Calu3 (cell line): ENCODE results near the gene PRKN. TPM values are rescaled to one million over a fixed set of nuclear protein-coding genes. Genes with fewer than 3 reads are reported as not detected.

Source experiments
- BruUV-seq: library from RNA; stranded (reverse); fragments of 400-500 nt; replicated peaks from 2 replicates; lab custom pipeline; 2021; lab: Mats Ljungman, UMichigan
- CTCF ChIA-PET: fragments of 300-600 bp; sonication (Branson Sonifier 250); formaldehyde crosslinking; loops from one replicate; lab custom pipeline; 2022; ENCODE audit warnings: antibody characterized with exemption; lab: Charles Lee
- DNase-seq: peaks from one replicate; pipeline ENCODE4 v3.0.0; 2022
- H3K27ac Mint-ChIP-seq: one replicate; pipeline ENCODE4 v1.8.0; 2022; ENCODE audit warnings: mixed read lengths; ENCODE audit not compliant: unreplicated experiment
- H3K27me3 Mint-ChIP-seq: one replicate; pipeline ENCODE4 v1.8.0; 2022; ENCODE audit warnings: mixed read lengths; ENCODE audit not compliant: unreplicated experiment
- H3K36me3 Mint-ChIP-seq: one replicate; pipeline ENCODE4 v1.8.0; 2022; ENCODE audit warnings: mild to moderate bottlenecking, moderate library complexity, mixed read lengths; ENCODE audit not compliant: insufficient read depth, unreplicated experiment
- H3K4me1 Mint-ChIP-seq: one replicate; pipeline ENCODE4 v1.8.0; 2022; ENCODE audit warnings: mild to moderate bottlenecking, low read depth, mixed read lengths; ENCODE audit not compliant: unreplicated experiment
- H3K4me3 Mint-ChIP-seq: one replicate; pipeline ENCODE4 v1.8.0; 2022; ENCODE audit warnings: mild to moderate bottlenecking, low read depth, moderate library complexity, mixed read lengths; ENCODE audit not compliant: unreplicated experiment
- H3K9me3 Mint-ChIP-seq: one replicate; pipeline ENCODE4 v1.8.0; 2022; ENCODE audit warnings: low read depth, mixed read lengths; ENCODE audit not compliant: unreplicated experiment
- intact Hi-C: fragments of 100-400 bp; cut with micrococcal nuclease; formaldehyde crosslinking; loops from one replicate; pipeline ENCODE4 v1.10.0; 2022; ENCODE audit not compliant: unreplicated experiment
- total RNA-seq: library from RNA; stranded (reverse); gene quantifications from 2 replicates; pipeline ENCODE4 v1.2.3, GENCODE V29; 2022
- TF ChIP-seq, protein P1 (sequence below): fragments of 200-600 bp; IDR thresholded peaks from one replicate; pipeline ENCODE4 v1.8.0; 2022; ENCODE audit warnings: antibody characterized with exemption; ENCODE audit not compliant: unreplicated experiment

Gene PRKN
- total RNA-seq, 1 experiment from 2014 or later = 3.8 TPM

DNA sequence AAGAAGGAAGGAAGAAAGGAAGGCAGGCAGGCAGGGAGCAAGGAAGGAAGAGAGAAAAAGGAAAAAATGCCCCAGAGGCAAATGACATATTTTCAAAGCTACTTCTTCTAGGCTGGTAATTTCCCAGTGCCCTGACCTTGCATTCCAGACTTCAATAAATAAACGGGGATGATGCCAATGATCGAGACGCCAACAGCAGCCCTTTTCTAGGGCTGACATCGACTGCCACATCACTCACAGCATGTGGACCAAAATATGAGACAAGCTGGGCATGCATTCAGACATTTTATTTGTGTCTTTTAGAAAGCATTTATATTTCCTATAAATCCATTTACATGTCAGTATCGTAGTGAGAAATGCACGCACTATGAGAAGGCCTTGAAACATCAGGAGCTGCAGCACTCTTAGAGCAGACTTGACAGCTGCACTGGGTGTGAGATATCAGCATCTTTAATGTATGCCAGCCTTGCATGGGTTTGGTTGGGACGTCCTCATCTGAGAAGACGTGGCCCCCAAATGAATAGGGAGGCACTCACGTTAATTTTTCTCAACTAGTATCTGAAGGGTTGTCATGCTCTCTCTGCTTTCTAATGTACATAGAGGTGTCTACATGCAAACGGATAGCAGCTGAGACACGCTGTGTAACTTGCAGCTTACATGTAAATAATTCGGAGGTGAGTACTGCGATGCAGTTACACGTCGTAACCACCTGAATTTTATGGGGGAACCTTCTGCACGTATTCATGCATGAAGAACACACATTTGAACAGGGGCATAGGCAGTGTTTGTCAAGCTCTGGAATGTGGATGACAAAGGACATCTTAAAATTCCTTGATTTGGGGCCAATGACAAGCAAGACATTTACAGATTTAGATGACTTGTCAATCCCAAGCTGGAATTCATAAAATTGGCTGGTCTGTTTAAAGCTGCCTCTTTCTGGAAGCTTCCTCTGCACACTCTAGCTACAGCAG lies 1304.6 kb downstream of the PRKN start:
- no peaks in the 10 kb centered on the region for H3K36me3 Mint-ChIP-seq
- H3K27me3 Mint-ChIP-seq = no peaks in the 10 kb centered on the region
- no peak overlapping the region for H3K27ac Mint-ChIP-seq
- no TSS peak for BruUV-seq
- intact Hi-C loops = no loop called here
- no peak overlapping the region for H3K4me3 Mint-ChIP-seq
- no peaks in the 10 kb centered on the region for H3K4me1 Mint-ChIP-seq
- TF ChIP-seq, protein P1, sequence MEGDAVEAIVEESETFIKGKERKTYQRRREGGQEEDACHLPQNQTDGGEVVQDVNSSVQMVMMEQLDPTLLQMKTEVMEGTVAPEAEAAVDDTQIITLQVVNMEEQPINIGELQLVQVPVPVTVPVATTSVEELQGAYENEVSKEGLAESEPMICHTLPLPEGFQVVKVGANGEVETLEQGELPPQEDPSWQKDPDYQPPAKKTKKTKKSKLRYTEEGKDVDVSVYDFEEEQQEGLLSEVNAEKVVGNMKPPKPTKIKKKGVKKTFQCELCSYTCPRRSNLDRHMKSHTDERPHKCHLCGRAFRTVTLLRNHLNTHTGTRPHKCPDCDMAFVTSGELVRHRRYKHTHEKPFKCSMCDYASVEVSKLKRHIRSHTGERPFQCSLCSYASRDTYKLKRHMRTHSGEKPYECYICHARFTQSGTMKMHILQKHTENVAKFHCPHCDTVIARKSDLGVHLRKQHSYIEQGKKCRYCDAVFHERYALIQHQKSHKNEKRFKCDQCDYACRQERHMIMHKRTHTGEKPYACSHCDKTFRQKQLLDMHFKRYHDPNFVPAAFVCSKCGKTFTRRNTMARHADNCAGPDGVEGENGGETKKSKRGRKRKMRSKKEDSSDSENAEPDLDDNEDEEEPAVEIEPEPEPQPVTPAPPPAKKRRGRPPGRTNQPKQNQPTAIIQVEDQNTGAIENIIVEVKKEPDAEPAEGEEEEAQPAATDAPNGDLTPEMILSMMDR = no peak
- H3K9me3 Mint-ChIP-seq = peaks cover 2% of the 10 kb centered on the region
- CTCF ChIA-PET = interaction anchor here (0.5 to 0.7 kb wide), 2 partner anchors 267 to 1440 kb away, joined by 3 to 7 read pairs; no protein-coding TSS in a partner anchor
- DNase-seq = no peak

DNA sequence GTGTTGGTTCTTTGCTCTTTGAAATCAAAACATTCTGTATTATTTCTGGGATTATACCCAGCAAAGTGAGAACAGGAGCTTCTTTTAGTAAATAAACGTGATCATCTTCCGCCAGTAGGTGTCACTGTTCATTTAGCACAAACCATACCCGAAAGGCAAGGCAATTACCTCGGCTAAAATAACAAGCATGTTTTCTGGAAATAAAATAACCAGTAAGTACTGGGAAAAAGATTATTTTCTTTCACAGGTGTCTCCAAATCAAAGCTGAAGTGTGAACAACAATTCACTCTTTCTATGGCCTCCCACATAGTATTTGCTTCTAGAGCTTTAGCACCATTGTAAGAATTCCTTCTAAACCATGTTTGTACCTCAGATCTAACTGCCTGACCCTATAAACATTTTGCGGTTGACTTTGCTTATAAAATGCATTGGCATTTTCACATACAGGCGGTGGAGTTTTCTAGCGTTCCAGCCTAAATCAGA lies 1309.1 kb downstream of the PRKN start:
- no peaks in the 10 kb centered on the region for H3K27me3 Mint-ChIP-seq
- TF ChIP-seq, protein P1 = peak; percentile 41
- H3K9me3 Mint-ChIP-seq = no peaks in the 10 kb centered on the region
- intact Hi-C loops = loop anchor here (1.0 to 2.0 kb wide), 3 partner anchors 24 to 277 kb away; no protein-coding TSS in a partner anchor
- peak; percentile 63 for DNase-seq
- H3K4me1 Mint-ChIP-seq = no peaks in the 10 kb centered on the region
- no peak overlapping the region for H3K4me3 Mint-ChIP-seq
- no TSS peak for BruUV-seq
- H3K27ac Mint-ChIP-seq = no peak overlapping the region
- H3K36me3 Mint-ChIP-seq = no peaks in the 10 kb centered on the region
- CTCF ChIA-PET = interaction anchor here (0.5 to 2.6 kb wide), 14 partner anchors 11 to 277 kb away, joined by 3 to 44 read pairs (median 4); no protein-coding TSS in a partner anchor

DNA sequence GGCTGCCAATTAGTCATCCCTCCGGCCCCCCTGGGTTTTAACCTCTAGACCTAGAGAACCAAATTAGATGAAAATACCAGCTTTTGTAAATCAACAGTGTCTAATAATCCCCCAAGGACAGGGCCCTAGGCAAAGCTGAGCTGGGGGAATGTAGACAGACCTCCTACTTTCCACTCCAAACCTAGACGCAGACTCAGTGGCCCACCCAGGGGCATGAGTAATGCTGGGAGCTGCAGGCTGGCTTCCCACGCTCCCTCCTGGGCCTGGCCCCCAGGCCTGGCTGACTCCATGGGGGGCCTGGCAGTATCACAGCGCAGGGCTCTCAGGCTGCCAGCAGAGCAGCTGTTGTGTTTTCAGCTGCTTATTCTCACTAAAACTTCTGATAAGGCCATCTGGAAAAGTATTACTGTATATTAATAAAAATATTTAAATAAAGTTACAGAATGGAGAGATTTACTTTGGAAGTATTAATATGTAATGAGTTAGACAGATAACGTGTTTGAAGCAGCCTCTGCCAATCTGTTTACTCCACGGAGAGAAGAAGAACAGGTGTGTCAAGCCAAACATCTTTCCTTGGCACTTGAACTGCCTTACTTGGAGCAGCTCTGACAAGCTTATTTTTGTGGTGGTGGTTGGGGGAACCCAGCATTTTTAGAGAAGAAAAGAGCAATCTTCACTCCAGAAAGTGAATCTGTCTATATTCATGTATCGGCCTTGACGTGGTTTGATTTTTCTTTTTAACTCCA lies 1309.7 kb downstream of the PRKN start:
- Mint-ChIP-seq H3K9me3 (no peaks in the 10 kb centered on the region), H3K27ac (no peak overlapping the region), H3K4me1 (no peaks in the 10 kb centered on the region), H3K27me3 (no peaks in the 10 kb centered on the region), H3K36me3 (no peaks in the 10 kb centered on the region), H3K4me3 (no peak overlapping the region)
- CTCF ChIA-PET = interaction anchor here (0.5 to 2.6 kb wide), 14 partner anchors 10 to 277 kb away, joined by 3 to 44 read pairs (median 4); no protein-coding TSS in a partner anchor
- TF ChIP-seq, protein P1 = peak; percentile 6
- BruUV-seq = no TSS peak
- intact Hi-C loops = loop anchor here (1.0 to 2.0 kb wide), 3 partner anchors 23 to 277 kb away; no protein-coding TSS in a partner anchor
- DNase-seq = no peak

DNA sequence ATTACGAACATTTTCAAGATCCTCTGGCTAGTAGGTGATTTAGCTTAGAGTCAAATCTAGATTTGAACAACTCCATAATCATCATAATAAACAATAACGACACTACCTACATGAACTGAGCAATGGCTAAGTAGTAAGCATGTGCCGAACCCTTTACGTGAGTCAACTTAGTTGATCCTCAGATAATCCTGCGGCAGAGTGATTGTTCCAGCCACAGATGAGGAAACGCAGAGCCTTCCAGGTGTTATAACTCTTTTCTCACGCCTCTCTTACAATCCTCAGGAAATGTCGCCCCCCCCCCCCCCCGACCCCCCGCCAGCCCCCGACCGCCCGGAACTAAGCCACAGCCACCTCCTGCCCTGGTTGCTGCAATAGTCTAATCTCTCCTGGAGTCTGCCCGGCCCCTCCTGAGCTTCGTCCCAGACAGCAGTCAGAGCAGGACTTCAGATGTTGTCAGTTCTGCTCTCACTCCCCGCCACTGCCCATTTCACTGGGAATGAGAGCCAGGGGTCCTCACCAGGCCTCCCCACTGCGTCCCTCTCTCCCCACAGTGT lies 1312.2 kb downstream of the PRKN start:
- intact Hi-C loops = no loop called here
- no TSS peak for BruUV-seq
- Mint-ChIP-seq H3K27me3 (no peaks in the 10 kb centered on the region), H3K9me3 (no peaks in the 10 kb centered on the region), H3K36me3 (no peaks in the 10 kb centered on the region), H3K4me1 (peaks cover under 1% of the 10 kb centered on the region), H3K27ac (no peak overlapping the region), H3K4me3 (no peak overlapping the region)
- CTCF ChIA-PET = interaction anchor here (0.6 kb wide), 1 partner anchor 105 kb away, joined by 4 read pairs; no protein-coding TSS in a partner anchor
- TF ChIP-seq, protein P1 = no peak
- no peak for DNase-seq
